Activated T-cell treated with anti-CD3 and anti-CD28 coated beads for 4 hours (primary cell): ENCODE measurements around the gene OLFM1.
"Not testable (repeated sequence)": the region's sequence is repeated elsewhere in the genome, so short reads cannot be mapped to it uniquely, and the experiment has no call there.

Source experiments
- DNase-seq: peaks from one replicate; pipeline ENCODE4 v3.0.0-alpha.2; 2020

Gene OLFM1

DNA sequence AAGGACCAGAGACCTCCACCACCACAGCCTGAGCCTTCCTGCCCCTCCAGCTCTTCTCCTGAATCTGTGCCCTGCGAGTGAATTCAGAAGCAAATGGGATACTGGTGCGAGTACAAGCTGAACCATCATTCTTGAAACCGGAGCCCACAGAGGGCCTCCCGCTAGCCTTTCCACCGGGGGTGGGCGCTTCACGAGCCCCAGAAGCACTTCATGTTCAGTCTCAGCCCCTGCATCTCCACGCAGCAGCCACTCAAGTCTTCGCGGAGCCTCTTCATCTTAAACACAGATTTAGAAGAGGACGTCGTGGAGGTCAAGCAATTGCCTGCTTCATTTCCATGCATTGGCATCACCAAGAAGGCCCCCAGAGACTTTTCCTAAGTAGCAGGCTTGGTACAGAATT lies 26.0 kb upstream of the OLFM1 start:
- no peak for DNase-seq

DNA sequence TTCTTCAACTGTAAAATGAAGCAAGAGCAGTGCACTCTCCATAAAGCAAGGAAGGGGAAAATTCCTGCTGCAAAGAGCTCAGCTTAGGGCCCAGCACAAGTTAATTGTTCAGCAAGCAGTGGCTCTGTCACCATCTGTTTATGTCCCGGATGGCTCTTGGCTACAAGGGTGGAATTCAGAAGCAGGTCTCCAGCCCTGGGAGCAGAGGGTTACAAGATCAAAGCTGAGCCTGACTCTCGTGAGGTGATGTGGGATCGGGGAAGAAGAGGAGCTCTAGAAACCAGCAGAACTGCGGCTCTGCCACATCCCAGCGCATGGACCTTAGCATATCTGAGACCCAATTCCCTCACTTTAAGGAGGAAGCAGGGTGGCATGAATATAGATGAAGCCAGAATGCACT lies 25.2 kb upstream of the OLFM1 start:
- DNase-seq, result no peak

DNA sequence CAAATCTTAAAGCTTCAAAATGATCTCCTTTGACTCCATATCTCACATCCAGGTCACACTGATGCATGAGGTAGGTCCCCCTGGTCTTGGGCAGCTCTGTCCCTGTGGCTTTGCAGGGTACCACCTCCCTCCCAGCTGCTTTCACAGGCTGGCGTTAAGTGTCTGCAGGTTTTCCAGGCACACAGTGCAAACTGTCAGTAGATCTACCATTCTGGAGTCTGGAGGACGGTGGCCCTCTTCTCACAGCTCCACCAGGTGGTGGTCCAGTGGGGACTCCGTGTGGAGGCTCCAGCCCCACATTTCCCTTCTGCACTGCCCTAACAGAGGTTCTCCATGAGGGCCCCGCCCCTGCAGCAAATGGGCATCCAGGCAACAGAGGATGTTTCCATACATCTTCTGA lies 24.0 kb upstream of the OLFM1 start:
- not testable (repeated sequence) for DNase-seq

DNA sequence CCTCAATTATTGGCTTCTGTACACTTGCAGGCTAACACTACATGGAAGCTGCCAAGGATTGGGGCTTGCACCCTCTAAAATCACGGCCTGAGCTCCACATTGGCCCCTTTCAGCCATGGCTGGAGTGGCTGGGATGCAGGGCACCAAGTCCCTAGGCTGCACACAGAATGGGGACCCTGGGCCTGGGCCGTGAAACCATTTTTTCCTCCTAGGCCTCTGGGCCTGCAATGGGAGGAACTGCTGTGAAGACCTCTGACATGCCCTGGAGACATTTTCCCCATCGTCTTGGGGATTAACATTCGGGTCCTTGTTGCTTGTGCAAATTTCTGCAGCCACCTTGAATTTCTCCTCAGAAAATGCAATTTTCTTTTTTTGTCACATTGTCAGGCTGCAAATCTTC lies 23.6 kb upstream of the OLFM1 start:
- DNase-seq, result not testable (repeated sequence)

DNA sequence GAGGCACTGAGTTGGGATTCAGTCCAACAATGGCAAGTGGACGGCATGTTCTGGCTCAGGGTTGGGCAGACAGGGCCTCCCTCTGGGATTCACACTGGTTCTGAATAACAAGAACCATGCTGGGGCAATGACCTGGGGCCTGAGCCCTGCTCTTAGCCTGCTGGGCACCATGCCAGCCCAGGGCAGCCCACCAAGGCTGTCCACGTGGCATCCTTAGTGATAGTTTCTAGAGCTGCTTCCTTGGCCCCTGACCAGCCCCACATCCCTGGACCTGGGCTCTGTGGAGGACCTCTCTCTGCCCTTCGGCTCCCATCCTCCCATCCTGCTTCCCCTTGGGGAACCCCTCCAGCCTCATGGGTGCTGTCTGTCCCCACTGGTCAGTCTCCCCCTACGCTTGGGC lies 22.3 kb upstream of the OLFM1 start:
- DNase-seq, result no peak

DNA sequence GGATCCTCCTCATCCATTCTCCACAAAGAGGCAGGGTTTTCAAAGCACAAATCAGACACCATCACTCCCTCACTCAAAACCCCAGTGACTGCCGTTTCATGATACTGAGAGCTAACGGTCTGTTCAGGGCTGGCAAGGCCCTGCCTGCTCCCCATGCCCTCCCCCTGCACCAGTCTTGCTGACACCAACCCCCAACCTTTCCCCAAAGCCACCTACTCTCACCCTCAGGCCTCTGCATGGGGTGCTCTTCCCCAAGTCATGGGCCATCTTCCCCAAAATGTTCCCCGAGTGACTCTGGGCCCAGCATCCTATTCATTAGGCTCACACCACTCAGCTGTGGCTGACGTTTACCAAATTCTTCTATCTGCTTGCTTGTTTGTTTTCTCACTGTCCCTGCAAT lies 21.7 kb upstream of the OLFM1 start:
- no peak for DNase-seq

DNA sequence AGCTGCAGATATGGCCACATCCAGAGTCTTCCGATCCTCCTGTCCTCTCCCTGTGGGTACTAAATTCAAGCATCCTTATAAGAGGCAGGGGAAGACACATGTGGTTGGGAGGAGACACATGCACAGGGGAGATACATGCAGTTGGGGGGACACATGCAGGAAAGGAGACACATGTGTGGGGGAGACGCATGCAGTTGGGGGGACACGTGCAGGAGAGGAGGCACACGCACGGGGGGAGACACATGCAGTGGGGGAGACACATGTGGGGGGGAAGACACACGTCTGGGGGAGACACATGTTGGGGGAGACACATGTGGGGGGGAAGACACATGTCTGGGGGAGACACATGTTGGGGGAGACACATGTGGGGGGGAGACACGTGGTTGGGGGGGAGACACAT lies 21.2 kb upstream of the OLFM1 start:
- DNase-seq, result no peak

DNA sequence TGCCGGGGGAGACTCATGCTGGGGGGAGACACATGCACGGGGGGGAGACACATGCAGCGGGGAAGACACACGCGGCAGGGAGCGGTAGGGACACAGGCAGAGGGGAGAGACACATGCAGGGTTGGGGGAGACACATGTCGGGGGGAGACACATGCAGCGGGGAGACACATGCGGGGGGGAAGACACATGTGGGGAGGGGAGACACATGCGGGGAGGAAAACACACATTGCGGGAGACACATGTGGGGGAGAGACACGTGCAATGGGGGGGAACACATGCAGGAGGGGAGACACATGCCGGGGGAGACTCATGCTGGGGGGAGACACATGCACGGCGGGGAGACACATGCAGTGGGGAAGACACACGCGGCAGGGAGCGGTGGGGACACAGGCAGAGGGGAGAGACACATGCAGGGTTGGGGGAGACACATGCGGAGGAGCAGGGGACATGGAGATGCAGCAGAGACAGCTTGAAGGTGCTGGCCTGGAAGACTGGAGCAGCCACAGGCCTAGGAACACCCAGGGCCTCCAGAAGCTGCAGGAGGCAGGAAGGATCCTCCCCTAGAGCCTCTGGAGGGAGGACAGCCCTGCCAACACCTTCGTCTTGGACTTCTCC lies 20.3 kb upstream of the OLFM1 start:
- DNase-seq, result no peak

DNA sequence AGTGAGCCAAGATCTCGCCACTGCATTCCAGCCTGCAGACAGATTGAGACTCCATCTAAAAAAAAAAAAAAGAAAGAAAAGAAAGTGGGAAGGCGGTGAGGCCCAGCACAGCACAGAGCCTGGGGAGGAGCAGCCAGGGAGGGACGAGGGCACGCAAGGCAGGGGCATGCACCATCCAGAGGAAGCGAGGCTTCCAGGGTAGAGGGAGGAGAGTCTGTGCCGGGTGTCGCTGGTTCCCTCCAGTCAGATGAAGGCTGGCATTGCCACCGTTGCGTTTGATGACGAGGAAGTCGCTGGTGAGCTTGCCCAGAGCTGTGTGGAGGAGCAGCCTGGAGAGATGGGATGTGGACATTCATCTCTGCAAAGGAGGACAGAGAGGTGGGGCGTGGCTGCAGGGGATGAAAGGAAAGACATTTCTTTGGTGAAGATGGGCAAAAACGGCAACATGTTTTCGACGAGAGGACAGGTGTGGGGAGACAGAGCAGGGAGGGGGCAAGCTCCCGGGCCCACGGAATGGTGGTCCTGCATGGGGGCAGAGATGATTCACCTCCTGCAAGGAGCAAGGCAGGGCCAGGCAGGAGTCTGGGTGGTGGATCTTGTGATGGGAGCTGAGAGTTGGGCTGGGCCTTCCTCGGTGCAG lies 18.6 kb upstream of the OLFM1 start:
- DNase-seq, result no peak

DNA sequence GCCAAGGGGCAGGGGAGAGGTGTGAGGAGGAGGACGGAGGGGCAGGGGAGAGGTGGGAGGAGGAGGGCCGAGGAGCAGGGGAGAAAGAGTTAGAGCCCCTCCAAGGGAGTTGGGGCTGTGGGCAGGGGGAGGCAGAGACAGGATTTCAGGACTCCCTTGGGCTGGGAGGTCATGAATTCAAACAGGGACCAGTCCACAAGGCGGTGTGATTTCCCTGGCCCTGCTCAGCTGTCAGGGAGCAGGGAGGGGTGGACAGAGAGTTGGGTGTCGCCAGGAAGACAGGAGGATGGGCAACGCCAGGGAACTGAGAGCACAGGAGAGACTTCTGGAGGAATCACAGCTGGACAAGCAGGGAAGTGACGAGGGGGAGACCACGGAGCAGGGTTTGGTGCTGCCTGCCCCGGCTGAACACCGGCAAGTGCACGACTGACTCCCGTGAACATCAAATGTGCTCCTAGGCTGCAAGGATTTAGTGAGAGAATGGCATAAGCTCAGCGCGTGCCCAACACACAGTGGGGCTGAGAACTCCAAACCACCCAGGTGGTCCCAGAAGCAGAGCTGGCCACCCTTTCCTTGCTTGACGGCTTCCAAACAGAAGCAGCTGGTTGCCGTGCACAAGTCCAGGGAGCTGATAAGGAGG lies 17.8 kb upstream of the OLFM1 start:
- DNase-seq, result no peak

DNA sequence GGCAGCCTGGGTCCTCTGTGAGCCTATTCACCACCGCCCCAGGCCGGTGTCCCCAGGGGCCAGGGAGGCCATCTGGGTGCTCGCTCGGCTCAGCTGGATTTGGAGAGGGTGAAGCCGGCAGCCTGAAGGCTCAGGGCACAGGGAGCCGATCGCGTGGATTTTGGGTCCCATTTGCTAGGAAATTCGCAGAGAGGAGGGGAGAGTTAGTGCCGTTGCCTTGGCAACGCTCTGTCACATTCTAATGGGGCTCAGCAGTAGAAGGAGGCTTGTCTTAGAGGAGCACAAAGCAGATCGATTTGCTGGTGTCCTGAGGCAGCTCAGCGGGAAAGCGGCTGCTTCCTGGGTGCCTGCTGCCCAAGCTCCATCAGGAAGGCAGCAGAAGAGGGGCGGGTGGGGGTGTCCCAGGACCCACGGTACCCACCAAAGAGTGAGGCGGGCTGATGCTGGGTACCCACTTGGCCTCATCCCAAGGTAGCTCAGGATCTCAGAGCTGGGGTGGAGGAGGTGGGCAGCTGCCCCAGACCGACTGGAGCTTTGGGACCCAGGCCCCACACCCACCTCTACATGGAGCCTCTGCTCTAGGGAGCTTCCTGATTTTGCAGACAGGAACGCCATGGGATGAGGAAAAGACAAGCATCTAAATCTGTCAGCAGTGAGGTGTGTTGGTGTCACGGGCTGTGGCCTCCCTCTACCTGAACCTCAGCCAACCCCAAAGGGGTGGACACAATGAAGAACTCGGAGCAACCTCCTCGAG lies 17.1 kb upstream of the OLFM1 start:
- no peak for DNase-seq

DNA sequence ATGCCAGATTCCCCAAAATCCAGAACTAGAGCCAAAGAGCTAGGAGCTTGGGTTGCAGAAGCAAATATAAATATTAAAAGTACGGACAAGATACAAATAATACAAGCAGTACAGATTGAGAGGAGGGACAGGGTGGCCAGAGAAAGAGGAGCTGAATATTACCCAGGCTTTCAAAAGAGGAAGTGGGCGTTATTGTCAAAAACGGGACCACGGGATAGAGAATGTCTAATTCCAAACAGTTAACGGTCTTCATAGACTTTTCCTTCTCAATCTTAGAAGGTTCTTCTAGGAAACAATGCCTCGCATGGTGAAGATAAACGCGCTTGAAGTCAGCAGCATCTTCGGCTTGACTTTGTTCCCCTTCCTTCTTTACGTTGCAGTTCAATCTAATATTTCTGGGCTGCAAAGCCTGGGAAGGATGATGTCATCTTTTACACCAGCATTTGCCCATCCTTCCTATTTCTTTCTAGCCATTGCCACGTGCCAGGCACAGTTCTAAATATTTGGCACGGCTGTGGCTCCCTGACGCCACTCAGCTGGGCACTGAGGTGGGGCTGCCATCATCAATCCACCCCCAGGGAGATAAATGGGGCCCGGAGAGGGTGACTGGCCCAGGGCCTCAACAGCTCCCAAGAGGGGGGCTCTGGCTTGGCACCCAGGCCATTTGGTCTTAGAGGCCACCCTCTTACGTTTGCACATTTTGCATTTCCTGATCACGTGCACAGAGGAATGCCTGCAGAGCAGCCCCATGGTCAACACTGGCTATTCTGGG lies 16.3 kb upstream of the OLFM1 start:
- no peak for DNase-seq

DNA sequence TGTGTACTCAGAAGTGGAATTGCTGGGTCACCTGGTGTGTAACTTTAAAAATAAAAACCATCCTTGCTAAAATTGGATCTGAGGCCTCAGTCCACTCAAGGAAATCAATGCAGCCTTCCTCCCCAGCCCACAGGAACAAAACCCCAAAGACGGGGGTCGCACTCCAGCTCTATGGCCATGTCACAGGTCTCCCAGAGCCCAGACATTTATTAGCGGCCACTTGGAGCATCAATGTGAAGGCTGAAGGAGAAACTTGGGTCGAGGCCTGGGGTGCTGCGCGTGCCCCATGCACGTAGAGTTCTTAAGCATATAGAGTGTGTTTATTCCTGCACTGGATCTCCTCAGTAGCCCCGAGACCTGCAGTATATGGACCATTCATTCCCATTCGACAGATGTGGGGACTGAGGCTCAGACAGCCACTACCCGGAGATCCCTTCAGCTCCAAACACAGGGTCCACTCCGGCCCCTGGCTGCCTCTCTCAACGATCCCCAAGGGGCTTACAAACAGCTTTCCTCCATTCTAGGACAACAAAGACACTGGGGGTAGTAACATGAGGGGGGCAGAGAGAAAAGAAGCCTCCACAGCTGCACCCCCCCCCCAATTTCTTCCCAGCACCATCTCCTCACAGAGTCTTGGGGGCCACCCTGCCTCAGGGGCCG lies 14.3 kb upstream of the OLFM1 start:
- no peak for DNase-seq

DNA sequence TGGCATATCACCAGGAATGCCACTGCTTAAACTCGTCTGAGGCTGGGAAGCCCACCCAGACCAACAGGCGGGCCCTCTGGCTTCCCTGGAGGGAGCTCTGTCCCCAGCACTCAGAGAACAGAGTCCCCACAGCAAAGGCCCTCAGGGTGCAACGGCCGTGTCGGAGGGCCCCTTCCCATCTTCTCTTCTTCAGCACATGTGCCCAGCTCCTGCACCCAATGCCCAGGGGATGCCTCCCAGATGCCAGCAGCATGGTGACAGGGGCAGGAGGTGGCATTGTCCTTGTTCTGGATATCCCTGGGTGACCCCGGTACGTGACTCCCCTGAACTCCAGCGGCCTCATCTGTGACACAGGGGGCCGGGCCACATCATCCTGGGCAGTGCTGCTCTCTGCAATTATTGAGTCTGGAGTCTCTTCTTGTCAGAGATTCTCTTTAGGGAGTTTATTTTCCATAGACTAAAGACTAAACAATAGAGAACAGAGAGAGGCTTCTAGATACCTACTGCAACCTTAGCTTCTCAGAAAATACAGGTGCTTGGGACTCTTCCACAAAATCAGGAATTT lies 13.6 kb upstream of the OLFM1 start:
- no peak for DNase-seq

DNA sequence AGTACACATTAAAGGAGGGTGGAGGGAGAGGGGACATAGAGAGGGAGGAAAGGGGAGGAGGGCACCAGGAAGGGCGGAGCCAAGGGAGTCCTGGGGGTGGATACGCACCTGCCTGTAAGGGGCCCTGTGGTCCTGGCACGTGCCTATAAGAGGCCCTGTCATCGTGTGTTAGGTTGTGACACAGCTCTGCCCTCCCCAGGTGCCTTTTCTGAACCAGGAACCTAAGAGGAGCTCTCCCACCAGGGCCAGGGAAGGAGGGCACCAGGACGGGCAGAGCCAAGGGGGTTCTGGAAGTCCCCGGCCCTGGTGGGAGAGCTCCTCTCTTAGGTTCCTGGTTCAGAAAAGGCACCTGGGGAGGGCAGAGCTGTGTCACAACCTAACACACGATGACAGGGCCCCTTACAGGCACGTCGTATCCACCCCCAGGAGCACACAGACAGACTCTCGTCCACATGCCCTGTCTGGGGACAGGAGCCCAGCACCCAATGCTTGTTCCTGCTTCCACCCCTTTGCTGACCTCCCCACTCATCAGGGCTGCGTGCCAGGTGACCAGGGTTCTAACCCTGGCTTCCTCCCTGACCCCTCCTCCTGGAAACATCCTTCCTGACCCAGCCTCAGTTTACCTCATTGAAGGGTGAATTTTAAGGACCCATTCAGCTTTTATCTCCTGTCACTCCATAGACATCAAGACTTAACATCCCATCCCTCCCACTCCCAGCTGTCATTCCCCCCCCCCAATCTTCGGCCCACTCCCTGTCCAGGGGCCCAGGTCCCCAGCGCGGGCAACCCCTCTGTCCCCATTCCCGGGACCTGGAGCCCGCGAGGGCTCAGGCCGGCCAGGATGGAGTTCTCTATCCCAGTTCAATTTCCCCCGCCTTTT lies 12.9 kb upstream of the OLFM1 start:
- no peak for DNase-seq

DNA sequence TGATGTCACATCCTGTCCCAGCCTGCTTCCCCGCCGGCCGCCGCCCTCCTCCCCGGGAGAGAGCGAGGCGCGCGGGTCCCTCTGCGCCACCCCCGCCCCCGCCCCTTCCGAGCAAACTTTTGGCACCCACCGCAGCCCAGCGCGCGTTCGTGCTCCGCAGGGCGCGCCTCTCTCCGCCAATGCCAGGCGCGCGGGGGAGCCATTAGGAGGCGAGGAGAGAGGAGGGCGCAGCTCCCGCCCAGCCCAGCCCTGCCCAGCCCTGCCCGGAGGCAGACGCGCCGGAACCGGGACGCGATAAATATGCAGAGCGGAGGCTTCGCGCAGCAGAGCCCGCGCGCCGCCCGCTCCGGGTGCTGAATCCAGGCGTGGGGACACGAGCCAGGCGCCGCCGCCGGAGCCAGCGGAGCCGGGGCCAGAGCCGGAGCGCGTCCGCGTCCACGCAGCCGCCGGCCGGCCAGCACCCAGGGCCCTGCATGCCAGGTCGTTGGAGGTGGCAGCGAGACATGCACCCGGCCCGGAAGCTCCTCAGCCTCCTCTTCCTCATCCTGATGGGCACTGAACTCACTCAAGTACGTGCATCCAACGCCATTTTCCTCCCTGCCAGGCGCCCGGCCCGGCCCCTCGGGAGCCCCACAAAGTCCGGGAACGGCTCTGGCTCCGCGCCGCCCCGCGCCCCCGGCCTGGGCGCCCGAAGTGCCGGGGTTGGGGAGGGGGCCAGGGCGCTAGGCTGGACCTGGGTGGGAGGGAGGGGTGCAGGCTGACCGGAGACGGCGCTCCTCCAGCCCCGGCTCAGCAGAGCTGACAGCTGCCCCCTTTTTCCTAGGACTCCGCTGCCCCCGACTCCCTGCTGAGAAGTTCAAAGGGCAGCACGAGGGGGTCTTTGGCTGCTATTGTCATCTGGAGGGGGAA lies 12.0 kb upstream of the OLFM1 start:
- DNase-seq, result no peak

DNA sequence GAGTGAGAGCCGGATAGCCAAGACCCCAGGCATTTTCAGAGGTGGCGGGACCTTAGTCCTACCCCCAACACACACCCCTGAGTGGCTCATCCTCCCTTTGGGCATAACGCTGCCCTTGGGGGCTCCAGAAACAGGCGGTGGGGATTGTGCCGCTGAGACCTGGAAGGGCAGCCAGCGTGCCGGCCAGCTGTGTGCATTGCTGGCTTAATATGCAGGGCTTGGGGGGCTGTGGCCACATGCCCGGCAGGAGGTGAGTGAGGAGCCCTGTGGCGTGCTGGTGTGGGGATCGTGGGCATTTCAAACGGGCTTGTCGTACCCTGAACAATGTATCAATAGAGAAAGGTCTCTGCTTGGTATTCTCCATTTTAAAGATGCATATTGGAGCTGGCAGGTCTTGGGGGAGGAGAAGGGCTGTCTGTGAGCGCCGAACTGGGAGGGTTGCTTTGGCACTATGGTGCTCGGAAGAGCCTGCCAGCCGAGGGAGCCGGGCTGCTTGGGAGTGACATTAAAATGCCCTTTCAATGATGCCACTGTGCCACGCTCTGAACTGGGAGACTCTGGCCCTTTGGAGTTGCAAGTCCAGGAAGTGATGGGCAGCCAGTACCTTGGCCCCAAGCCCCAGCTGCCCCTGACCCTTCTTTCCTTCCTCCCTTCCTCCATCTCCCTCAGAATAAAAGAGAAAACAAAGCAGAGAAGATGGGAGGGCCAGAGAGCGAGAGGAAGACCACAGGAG lies 11.2 kb upstream of the OLFM1 start:
- no peak for DNase-seq

DNA sequence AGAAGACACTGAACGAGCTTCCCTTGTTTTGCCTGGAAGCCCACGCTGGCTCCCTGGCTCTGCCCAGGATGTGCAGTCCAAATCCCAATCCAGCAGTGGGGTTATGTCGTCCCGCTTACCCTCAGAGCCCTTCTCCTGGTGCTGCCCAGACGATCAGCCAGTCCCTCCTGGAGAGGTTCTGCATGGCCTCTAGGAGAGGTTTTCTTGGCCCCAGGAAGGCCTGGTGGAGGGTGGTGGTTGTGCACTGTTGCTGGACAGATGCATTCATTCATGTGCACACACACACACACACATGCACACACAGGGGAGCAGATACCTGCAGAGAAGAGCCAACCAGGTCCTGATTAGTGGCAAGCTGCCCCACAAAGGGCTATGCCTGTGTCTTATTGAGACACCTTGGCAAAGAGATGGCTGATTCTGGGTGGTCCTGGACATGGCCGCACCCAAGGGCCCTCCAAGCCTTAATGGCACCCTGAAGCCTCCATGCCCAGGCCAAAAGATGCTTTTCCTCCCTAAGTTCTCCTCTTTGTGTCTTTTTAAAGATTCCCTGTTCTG lies 10.5 kb upstream of the OLFM1 start:
- no peak for DNase-seq
